Stimulated activated memory B cell treated with anti-CD40 and anti-IgM and Interleukin-4, amounts not matched to agents 10 μg/mL and 1 μg/mL and 100 μg/mL, for 72 hours (primary cell): ENCODE data around the gene BEST1.
"Not testable (repeated sequence)": the region's sequence is repeated elsewhere in the genome, so short reads cannot be mapped to it uniquely, and the experiment has no call there.

ENCODE experiments used
- ATAC-seq: fragments of 150-1000 bp; cut with Tn5 transposase; 2 replicates; pipeline ENCODE4 v1.10.0; 2021
- H3K27ac Mint-ChIP-seq: one replicate; pipeline ENCODE4 v1.8.0; 2022; ENCODE audit warnings: mild to moderate bottlenecking, mixed read lengths
- H3K27me3 Mint-ChIP-seq: one replicate; pipeline ENCODE4 v1.8.0; 2022; ENCODE audit warnings: mixed read lengths
- H3K36me3 Mint-ChIP-seq: one replicate; pipeline ENCODE4 v1.8.0; 2022; ENCODE audit warnings: mixed read lengths
- H3K4me1 Mint-ChIP-seq: one replicate; pipeline ENCODE4 v1.8.0; 2022; ENCODE audit warnings: mixed read lengths
- H3K4me3 Mint-ChIP-seq: one replicate; pipeline ENCODE4 v1.8.0; 2022; ENCODE audit warnings: mild to moderate bottlenecking, moderate library complexity, mixed read lengths
- H3K9me3 Mint-ChIP-seq: one replicate; pipeline ENCODE4 v1.8.0; 2022; ENCODE audit warnings: mixed read lengths

Gene BEST1

DNA sequence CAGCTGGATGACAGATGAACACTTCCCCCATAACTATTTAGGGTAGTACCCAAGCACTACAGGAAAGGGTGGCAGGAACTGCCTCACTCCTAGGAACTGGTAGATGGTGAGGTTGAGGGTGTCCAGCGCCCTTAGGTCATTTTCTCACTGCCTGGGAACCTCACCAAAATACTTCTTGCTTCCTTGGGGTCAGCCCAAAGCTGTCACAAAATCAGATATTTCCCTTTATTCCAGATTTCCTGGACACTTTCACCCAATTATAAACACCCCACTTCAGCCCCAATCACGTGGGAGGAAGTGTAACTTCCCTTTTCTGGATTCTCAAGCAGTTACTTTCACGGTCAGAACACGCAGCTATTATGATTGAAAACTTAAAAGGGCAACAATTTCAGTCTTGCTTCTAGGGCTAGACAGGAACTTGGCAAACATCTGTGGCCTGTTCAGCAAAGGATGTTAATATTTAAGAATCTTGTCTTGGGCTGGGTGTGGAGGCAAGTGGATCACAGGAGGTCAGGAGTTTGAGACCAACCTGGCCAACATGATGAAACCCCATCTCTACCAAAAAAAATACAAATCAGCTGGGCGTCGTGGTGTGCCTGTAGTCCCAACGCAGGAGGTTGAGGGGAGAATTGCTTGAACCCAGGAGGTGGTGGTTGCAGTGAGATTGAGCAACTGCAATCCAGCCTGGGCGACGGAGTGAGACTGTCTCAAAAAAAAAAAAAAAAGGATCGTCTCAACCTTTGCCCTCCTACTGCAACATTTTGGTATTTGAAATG lies 13.3 kb downstream of the BEST1 start:
- ATAC-seq = peak; percentile 59
- H3K4me1 Mint-ChIP-seq = peaks cover 55% of the 10 kb centered on the region

DNA sequence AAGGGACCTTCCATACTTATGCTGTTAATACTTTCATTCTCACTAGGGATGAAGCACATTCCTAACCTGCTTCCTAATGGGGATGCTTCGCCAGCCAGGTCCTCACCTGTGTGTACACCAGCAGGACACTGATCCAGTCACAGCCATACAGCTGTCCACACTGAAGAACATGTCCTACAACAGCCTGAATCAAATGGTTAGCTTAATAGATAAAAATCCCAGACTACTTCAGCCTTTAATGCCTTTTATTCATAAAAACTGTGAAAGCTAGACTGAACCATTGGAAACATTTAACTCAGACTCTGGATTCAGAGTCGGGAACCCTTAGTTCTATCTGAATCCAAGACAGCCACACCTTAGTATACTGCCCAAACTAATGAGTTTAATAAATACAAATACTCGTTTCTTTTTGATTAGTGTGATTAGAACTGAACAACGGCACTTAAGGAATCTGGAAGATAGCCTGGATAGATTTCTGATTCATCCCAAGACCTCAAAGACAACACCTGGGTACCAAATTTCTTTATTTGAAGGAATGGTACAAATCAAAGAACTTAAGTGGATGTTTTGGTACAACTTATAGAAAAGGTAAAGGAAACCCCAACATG lies 14.0 kb downstream of the BEST1 start:
- Mint-ChIP-seq H3K4me1 (peaks cover 58% of the 10 kb centered on the region), H3K27me3 (no peaks in the 10 kb centered on the region), H3K4me3 (no peak overlapping the region), H3K27ac (peak overlapping the region; percentile 88), H3K36me3 (peaks cover 31% of the 10 kb centered on the region), H3K9me3 (no peaks in the 10 kb centered on the region)
- ATAC-seq = no peak

More for the DNA sequence above, 13.3 kb downstream of the BEST1 start:
- Mint-ChIP-seq H3K27ac (peak overlapping the region; percentile 88), H3K36me3 (peaks cover 38% of the 10 kb centered on the region), H3K4me3 (peak overlapping the region; percentile 73), H3K27me3 (no peaks in the 10 kb centered on the region), H3K9me3 (no peaks in the 10 kb centered on the region)

DNA sequence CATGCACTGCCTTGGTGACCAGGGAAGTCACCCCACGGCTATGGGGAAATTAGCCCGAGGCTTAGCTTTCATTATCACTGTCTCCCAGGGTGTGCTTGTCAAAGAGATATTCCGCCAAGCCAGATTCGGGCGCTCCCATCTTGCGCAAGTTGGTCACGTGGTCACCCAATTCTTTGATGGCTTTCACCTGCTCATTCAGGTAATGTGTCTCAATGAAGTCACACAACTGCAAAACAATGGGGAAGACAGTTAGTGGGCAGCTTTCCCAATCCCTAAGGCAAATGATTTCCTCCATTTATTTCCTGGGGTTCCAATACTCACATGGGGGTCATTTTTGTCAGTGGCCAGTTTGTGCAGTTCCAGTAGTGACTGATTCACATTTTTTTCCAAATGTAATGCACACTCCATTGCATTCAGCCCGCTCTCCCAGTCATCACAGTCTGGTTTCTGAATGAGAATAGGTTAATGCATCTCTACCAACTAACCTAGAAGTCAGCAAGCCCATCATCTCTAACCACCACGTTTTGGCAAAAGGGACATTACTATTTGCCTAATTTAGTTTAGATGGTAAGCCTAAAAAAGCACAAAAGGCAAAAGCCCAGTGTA lies 14.6 kb downstream of the BEST1 start:
- not testable (repeated sequence) for H3K27me3 Mint-ChIP-seq, H3K9me3 Mint-ChIP-seq, ATAC-seq
- H3K4me3 Mint-ChIP-seq = peak overlapping the region; percentile 89
- peaks cover 60% of the 10 kb centered on the region for H3K4me1 Mint-ChIP-seq
- peak overlapping the region; percentile 88 for H3K27ac Mint-ChIP-seq
- H3K36me3 Mint-ChIP-seq = peaks cover 31% of the 10 kb centered on the region

DNA sequence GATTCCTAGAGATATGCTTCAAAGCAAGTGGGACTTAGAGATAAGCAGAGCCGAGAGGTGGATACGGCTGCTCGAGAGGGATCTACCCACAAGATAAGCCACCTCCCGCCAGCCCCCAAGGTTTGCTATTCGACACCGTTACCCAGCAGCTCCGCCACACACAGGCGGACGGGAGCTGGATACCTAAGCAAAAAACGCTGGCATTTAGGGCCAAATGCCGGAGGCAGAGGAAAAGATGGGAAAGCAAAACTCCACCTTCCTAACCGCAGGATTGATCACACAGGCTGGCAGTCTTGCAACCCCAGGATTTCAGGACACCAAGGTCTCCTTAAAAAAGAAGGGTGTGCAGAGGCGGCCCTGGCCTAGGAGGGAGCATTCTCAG lies 16.6 kb downstream of the BEST1 start:
- H3K27ac Mint-ChIP-seq = peak overlapping the region; percentile 88
- H3K4me3 Mint-ChIP-seq = peak overlapping the region; percentile 89
- H3K4me1 Mint-ChIP-seq = peaks cover 75% of the 10 kb centered on the region
- no peak for ATAC-seq
- no peaks in the 10 kb centered on the region for H3K27me3 Mint-ChIP-seq
- H3K36me3 Mint-ChIP-seq = peaks cover 30% of the 10 kb centered on the region
- no peaks in the 10 kb centered on the region for H3K9me3 Mint-ChIP-seq

DNA sequence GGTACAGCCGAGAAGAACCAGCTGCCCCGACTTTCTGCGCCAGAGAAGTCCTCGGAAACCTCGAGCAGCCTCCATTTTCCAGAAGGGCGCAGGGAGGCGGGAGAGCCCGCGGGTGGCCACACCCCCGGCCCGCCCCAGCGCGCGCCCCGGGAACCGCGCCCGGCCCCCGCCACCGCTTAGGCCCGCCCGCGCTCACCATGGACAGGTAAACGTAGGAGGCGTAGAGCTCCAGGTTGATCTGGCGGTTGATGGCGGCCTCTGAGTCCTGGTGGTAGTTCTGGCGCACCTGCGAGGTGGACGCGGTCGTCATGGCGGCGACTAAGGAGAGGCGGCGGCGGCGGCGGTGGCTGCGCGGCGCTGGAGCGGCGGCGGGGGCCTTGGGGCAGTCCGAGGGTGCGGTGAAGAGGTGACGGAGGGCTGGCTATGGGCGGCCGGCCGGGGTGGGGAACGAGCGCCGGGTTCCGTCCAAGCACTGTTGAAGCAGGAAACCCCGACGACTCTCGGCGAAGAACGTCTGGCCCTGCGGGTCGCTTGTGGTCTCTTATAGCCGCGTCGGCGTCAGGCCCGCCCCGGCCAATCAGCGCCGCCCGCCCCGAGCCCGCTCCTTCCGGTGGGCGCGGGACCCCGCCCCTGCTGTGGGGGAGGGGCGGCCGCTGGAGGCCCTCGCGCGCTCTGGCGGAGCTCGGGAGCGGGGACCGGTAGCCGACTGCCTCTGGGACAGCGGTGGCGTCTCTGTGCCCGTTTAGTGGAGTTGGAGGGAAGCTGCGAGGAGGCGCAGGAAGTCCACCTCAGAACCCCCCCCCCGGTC lies 17.2 kb downstream of the BEST1 start, which contains the start of gene FTH1:
TSS of gene FTH1 (minus strand) at position 519 of the 808 bp plus-strand sequence. CDS start at position 310, 209 bp downstream.
- H3K4me1 Mint-ChIP-seq = peaks cover 75% of the 10 kb centered on the region
- H3K9me3 Mint-ChIP-seq = no peaks in the 10 kb centered on the region
- H3K4me3 Mint-ChIP-seq = peak within 1 kb of the TSS; percentile 89
- no peaks in the 10 kb centered on the region for H3K27me3 Mint-ChIP-seq
- peak within 1 kb of the TSS; percentile 88 for H3K27ac Mint-ChIP-seq
- ATAC-seq = peak; percentile 87
- peaks cover 26% of the 10 kb centered on the region for H3K36me3 Mint-ChIP-seq

DNA sequence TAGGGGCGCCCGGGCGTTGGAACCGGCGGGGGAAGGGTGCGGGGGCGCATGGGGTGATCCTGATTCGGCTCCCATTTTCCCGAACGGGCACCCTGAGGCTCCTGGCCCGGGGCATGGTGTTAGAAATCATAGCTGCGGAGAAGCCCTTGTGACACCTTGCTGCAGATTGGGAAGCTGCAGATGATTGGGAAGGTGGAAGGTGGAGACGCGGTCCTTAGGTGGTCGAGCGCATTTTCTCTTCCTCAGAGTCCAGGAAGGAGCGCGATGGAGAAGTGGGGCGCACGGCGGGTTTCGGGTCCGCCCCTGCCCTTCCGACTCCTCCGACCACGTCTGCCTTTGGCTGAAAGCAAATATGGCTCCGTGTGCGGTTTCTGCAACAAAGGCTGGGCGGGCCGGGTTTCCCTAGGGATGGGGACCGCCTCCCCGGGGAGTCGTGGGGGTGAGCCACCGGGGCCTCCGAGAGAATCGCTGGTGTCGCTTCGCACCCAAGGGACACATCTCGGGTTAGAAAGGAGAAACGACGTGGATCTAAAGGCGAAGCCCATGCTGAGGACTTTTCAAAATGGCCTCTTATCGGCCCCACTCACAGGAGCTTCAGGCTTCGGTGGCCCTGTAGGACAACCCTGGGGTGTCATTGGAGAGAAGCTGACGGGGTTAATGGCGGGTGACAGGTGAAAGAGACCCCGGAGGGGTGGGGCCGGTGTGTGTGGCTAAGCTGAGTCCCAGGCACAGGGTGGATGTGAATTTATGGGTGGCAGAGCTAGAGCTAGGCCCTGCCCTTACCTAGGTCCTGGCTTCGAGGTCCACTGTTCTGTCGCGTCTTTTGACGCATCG lies 18.0 kb downstream of the BEST1 start:
- ATAC-seq = peak; percentile 67
- H3K4me3 Mint-ChIP-seq = peak overlapping the region; percentile 89
- peaks cover 75% of the 10 kb centered on the region for H3K4me1 Mint-ChIP-seq
- H3K36me3 Mint-ChIP-seq = peaks cover 21% of the 10 kb centered on the region
- no peaks in the 10 kb centered on the region for H3K9me3 Mint-ChIP-seq
- peak overlapping the region; percentile 88 for H3K27ac Mint-ChIP-seq
- H3K27me3 Mint-ChIP-seq = no peaks in the 10 kb centered on the region

DNA sequence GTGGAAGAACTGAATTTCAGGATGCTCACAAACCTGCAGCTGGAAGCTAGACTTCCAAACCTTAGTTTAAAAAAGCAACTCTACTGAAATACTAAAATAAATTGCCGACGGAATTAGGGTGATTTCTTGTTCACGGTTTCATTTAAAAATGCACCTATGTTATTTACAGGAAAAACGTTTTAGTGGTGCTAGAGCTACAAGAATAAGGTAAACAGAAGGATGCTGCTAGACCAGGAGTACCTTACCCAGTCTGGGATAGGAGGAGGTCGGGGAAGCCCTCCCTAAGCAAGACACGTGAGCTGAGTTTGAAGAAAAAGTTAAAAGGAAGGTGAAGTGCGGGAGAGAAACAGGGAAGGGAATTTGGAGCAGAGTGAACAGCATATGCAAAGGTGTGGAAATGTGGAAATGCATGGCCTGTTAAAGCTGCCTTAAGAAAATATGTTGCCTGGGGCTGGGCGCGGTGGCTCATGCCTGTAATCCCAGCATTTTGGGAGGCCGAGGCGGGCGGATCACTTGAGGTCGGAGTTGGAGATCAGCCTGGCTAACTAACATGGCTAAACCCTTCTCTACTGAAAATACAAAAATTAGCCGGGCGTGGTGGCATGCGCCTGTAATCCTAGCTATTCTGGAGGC lies 18.7 kb downstream of the BEST1 start:
- Mint-ChIP-seq H3K36me3 (peaks cover 15% of the 10 kb centered on the region), H3K27ac (peak overlapping the region; percentile 88), H3K4me3 (no peak overlapping the region), H3K27me3 (no peaks in the 10 kb centered on the region), H3K4me1 (peaks cover 74% of the 10 kb centered on the region), H3K9me3 (no peaks in the 10 kb centered on the region)
- no peak for ATAC-seq

DNA sequence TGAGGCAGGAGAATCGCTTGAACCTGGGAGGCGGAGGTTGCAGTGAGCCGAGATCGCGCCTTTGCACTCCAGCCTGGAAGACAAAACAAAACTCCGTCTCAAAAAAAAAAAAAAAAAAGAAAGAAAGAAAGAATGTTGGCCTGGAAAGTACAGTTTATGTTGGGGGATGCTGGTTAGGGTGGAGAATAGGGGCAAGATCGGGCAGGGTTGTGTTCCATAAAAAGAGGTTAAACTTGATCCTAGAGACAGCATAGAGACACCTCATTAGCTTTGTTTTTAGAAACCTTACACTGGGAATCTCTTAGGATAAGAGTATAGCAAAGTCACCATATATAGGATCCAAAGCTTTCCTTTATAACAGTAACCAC lies 19.2 kb downstream of the BEST1 start:
- Mint-ChIP-seq H3K4me3 (no peak overlapping the region), H3K9me3 (no peaks in the 10 kb centered on the region), H3K4me1 (peaks cover 69% of the 10 kb centered on the region), H3K27ac (no peak overlapping the region), H3K27me3 (no peaks in the 10 kb centered on the region), H3K36me3 (peaks cover 10% of the 10 kb centered on the region)
- no peak for ATAC-seq

DNA sequence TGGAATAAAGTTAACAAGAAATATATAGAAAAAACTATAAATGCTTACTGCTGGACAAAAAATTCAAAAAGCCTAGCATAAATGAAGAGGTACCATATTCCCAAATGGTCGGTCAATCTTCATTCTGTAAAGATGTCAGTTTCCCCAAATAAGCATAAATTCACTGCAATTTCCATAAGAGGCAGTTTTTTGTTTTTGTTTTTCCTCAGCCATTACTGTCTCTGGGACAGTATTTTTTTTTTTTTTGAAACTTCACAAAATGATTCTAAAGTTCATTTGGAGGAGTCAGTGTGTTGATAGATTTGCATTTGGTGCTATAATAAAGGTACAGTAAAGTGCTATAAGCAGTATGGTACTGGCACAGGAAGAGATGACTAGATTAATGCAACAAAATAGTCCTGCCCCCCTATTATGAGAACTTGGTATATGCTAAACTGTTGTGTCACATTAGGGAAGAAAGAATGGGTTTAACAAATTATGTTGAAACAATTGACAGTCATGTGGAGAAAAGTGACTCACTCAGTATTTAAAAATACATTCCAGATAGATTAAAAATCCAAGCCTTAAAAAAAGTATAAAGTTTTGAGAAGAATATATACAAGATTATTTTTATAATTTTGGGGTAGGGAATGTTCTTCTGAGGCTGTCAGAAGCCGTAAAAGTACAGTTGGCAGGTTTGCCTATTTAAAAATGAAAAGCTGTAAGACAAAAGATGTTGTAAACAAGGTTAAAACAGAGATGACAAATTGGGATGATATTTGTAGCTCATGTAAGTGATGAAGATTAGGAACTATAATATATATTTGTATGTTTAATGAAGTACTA lies 19.9 kb downstream of the BEST1 start:
- H3K4me1 Mint-ChIP-seq = peaks cover 63% of the 10 kb centered on the region
- no peaks in the 10 kb centered on the region for H3K27me3 Mint-ChIP-seq
- H3K27ac Mint-ChIP-seq = no peak overlapping the region
- H3K36me3 Mint-ChIP-seq = peaks cover 4% of the 10 kb centered on the region
- no peak overlapping the region for H3K4me3 Mint-ChIP-seq
- ATAC-seq = no peak
- H3K9me3 Mint-ChIP-seq = no peaks in the 10 kb centered on the region

DNA sequence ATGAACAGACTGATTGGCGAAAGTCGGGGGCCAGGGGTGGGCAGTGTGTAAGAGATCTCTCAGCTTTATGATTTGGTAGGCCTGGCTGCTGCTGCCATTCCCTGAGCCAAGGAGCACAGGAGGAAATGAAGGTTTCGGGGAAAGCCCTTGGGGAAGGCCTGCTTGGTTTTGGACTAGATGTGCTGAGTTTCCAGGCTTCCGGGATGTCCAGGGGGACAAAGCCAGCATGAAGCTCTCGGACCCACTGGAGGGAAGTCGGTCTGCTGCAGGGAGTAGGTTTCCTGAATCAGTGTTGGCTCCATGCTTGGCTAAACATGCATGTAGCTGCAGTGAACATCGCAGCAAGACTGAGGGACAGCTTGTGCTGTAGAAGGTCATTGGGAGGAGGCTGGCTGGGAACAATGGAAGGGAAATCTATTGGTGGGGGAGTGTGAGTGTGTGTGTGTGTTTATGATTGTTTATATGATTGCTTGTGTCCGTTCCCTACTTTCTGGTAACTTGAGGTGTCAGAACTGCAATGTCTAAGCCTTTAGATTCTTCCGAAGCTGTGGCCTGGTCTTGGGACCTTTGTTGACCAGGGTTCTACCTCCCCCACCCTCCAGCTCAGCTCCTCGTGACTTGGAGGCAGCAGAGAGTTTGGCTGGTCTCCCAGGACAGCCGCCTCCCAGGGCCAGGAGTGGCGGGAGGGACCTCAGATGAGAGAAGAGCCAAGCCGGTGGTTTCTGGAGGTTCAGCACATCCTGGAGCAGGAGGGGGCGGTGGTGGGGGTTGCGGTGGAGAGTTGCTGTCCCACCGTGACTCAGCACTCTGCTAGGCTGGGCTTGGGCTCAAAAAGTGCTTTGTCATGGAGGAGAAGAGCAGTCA lies 21.3 kb downstream of the BEST1 start:
- H3K27me3 Mint-ChIP-seq = no peaks in the 10 kb centered on the region
- ATAC-seq = no peak
- peak overlapping the region; percentile 16 for H3K27ac Mint-ChIP-seq
- H3K36me3 Mint-ChIP-seq = no peaks in the 10 kb centered on the region
- H3K4me1 Mint-ChIP-seq = peaks cover 57% of the 10 kb centered on the region
- no peaks in the 10 kb centered on the region for H3K9me3 Mint-ChIP-seq
- H3K4me3 Mint-ChIP-seq = peak overlapping the region; percentile 26

DNA sequence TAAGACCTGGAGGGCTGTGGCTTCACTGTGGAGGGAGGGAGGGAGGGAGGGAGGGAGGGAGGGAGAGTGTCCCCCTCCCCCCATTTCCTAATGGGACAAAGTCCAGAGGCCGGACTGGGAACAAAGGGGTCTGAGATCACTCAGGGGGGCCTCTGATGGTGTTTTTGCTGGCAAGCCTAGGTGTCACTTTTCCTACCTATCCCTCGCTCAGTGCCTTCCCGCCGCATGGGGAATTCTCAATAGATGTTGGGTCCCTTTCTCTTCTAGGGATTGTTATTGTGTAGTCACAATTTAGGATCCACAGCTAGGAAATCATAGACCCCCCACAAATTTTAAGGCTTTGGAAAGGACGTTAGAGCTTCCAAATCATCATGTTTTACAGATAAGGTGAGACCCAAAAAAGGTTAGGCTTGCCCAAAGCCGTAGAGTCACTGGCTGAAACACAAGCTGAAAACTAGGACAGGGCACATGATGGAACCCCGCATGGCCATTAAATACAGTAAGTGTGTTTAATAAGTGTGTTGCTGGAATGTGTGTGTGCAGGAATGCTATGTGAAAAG lies 22.0 kb downstream of the BEST1 start:
- Mint-ChIP-seq H3K4me1 (peaks cover 57% of the 10 kb centered on the region), H3K27ac (peak overlapping the region; percentile 16), H3K27me3 (no peaks in the 10 kb centered on the region), H3K36me3 (no peaks in the 10 kb centered on the region), H3K9me3 (no peaks in the 10 kb centered on the region), H3K4me3 (no peak overlapping the region)
- ATAC-seq = no peak

DNA sequence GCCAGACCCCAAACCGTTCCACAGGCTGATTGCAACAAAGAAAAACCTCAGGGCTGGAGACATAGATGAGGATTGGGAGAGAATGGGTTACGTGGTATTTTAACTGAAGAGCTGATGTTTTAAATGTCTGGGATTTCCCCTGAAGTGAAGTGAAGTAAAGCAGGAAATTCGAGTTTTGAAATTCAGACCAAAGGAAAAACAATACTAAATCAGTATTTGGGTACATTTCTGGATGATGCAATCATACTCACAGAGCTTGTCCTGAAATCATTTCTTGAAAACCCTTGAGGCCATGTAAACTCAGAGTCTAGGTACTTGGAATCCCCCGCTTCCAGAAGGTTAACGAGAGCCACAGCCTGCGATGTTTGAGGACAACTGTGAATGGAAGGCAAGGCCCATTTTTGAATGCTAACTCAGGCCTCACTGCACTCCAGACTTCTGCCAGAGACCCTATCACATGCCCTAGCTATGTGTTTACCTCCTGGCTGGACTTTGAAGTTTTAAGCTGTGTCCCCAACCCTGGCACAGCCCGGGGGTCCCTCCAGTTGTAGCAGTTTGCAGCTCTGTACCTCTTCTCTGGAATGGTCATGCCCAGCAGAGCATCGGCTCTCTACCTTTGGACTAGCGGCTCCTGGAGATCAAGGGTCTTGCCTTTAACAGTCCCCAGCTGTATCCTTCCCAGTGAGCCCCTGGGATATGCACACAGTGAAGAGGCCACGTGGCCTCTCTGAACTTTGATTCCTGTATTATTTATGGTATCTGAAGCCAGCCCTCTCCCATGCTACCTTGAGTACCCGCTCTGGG lies 22.7 kb downstream of the BEST1 start:
- Mint-ChIP-seq H3K4me1 (peaks cover 57% of the 10 kb centered on the region), H3K9me3 (no peaks in the 10 kb centered on the region), H3K27ac (peak overlapping the region; percentile 16), H3K36me3 (no peaks in the 10 kb centered on the region), H3K4me3 (no peak overlapping the region), H3K27me3 (no peaks in the 10 kb centered on the region)
- ATAC-seq = no peak
